Trophoblast cell (in vitro differentiated cells and primary cell): ENCODE results near the gene NAB1.

Experiments
- DNase-seq, 2 donors: peaks; one replicate each; pipeline ENCODE4 v3.0.0-alpha.2; 2016
- H2AFZ ChIP-seq: 2 replicates; pipeline ENCODE4 v1.6.1; 2013; ENCODE audit warnings: low read length, moderate library complexity, mild to moderate bottlenecking; ENCODE audit not compliant: insufficient read depth, poor library complexity
- H2AK5ac ChIP-seq: 2 replicates; pipeline ENCODE4 v1.6.1; 2013; ENCODE audit warnings: mild to moderate bottlenecking, low read length
- H2BK120ac ChIP-seq: 2 replicates; pipeline ENCODE4 v1.6.1; 2013; ENCODE audit warnings: low read length, mild to moderate bottlenecking, moderate library complexity; ENCODE audit not compliant: insufficient read depth, poor library complexity
- H2BK12ac ChIP-seq: 2 replicates; pipeline ENCODE4 v1.6.1; 2013; ENCODE audit warnings: mild to moderate bottlenecking, low read length, moderate library complexity
- H2BK5ac ChIP-seq: 2 replicates; pipeline ENCODE4 v1.6.1; 2013; ENCODE audit warnings: low read length, low read depth, moderate library complexity, mild to moderate bottlenecking; ENCODE audit not compliant: poor library complexity
- H3K14ac ChIP-seq: 2 replicates; pipeline ENCODE4 v1.6.1; 2013; ENCODE audit warnings: mild to moderate bottlenecking, low read length
- H3K18ac ChIP-seq: 2 replicates; pipeline ENCODE4 v1.6.1; 2013; ENCODE audit warnings: mild to moderate bottlenecking, low read length
- H3K23ac ChIP-seq: 2 replicates; pipeline ENCODE4 v1.6.1; 2013; ENCODE audit warnings: low read length
- H3K27ac ChIP-seq: 2 replicates; pipeline ENCODE4 v1.5.1; 2013; ENCODE audit warnings: low read depth, mild to moderate bottlenecking, inconsistent platforms, low read length, moderate library complexity
- H3K27me3 ChIP-seq: 2 replicates; pipeline ENCODE4 v1.6.1; 2013; ENCODE audit warnings: inconsistent platforms, mild to moderate bottlenecking, low read length, moderate library complexity; ENCODE audit not compliant: insufficient read depth
- H3K36me3 ChIP-seq, 2 experiments: 1 replicate in 1 of 2; 2 replicates in 1 of 2; pipeline ENCODE4 v1.6.1; 2013; ENCODE audit warnings: low read length in 2 of 2, mild to moderate bottlenecking in 2 of 2, moderate library complexity in 1 of 2; ENCODE audit not compliant: insufficient read depth in 2 of 2, control insufficient read depth in 1 of 2
- H3K4ac ChIP-seq: 2 replicates; pipeline ENCODE4 v1.6.1; 2013; ENCODE audit warnings: low read depth, mild to moderate bottlenecking, low read length, moderate library complexity
- H3K4me1 ChIP-seq, 2 experiments: 1 replicate in 1 of 2; 2 replicates in 1 of 2; pipeline ENCODE4 v1.6.1; 2013; ENCODE audit warnings: low read length in 2 of 2, mild to moderate bottlenecking in 2 of 2, moderate library complexity in 1 of 2; ENCODE audit not compliant: insufficient read depth in 2 of 2, control insufficient read depth in 1 of 2
- H3K4me2 ChIP-seq: 2 replicates; pipeline ENCODE4 v1.6.1; 2013; ENCODE audit warnings: inconsistent platforms, mild to moderate bottlenecking, low read length, moderate library complexity
- H3K4me3 ChIP-seq: 2 replicates; pipeline ENCODE4 v1.5.1; 2013; ENCODE audit warnings: mild to moderate bottlenecking, low read depth, low read length, inconsistent platforms
- H3K79me1 ChIP-seq: one replicate; pipeline ENCODE4 v1.6.1; 2013; ENCODE audit warnings: low read length
- H3K79me2 ChIP-seq: 2 replicates; pipeline ENCODE4 v1.6.1; 2013; ENCODE audit warnings: low read length, mild to moderate bottlenecking; ENCODE audit not compliant: control insufficient read depth, insufficient read depth, poor library complexity
- H3K9ac ChIP-seq: 2 replicates; pipeline ENCODE4 v1.6.1; 2013; ENCODE audit warnings: mild to moderate bottlenecking, low read length
- H3K9me3 ChIP-seq: 2 replicates; pipeline ENCODE4 v1.6.1; 2013; ENCODE audit warnings: low read depth, mild to moderate bottlenecking, control low read depth, inconsistent platforms, low read length; ENCODE audit not compliant: insufficient read depth
- H4K12ac ChIP-seq: 2 replicates; pipeline ENCODE4 v1.6.1; 2013; ENCODE audit warnings: low read depth, mild to moderate bottlenecking, low read length, moderate library complexity
- H4K8ac ChIP-seq: 2 replicates; pipeline ENCODE4 v1.6.1; 2013; ENCODE audit warnings: low read depth, mild to moderate bottlenecking, low read length, moderate library complexity
- H4K91ac ChIP-seq: one replicate; pipeline ENCODE4 v1.6.1; 2013; ENCODE audit warnings: low read depth, mild to moderate bottlenecking, low read length, moderate library complexity
- WGBS: extraction: QIAGEN DNeasy Blood & Tissue Kit; methylation state at CpG from one replicate; pipeline ENCODE4 v1.1.7; 2013; ENCODE audit warnings: missing lambda C conversion rate; ENCODE audit not compliant: insufficient read length, insufficient coverage; ENCODE audit errors: extremely low coverage; 5-methylcytosine and 5-hydroxymethylcytosine counted together

NAB1 gene

DNA sequence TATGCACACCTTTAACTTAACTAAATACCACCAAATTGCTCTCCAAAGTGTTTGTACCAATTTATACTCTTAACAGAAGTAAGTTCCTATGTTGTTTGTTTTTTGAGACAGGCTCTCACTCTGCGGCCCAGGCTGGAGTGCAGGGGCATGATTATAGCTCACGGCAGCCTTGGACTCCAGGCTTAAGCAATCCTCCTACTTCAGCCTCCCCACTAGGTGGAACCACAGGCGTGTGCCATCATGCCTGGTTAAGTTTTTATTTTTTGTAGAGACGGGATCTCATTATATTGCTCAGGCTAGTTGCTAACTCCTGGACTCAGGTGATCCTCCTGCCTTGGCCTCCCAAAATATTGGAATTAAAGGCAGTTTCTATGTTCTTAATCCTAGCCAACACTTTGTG lies 13.1 kb upstream of the NAB1 start:
- Histone ChIP-seq H4K8ac (no peak overlapping the region), H3K36me3 (no peaks in the 10 kb centered on the region), H3K79me1 (peaks cover 11% of the 10 kb centered on the region), H2BK12ac (peak overlapping the region; percentile 93), H3K14ac (no peak overlapping the region), H4K91ac (peak overlapping the region; percentile 75), H3K27ac (peak overlapping the region; percentile 16), H4K12ac (no peak overlapping the region), H3K4me3 (no peak overlapping the region), H3K4ac (peak overlapping the region; percentile 23), H3K4me1 (peaks cover 12 to 14% of the 10 kb centered on the region in 2 experiments), H3K9me3 (no peaks in the 10 kb centered on the region), H3K9ac (no peak overlapping the region), H3K18ac (no peak overlapping the region), H3K23ac (no peak overlapping the region), H2AK5ac (no peak overlapping the region), H2BK120ac (peak overlapping the region; percentile 66), H2AFZ (no peak overlapping the region), H3K27me3 (no peaks in the 10 kb centered on the region), H3K4me2 (no peak overlapping the region), H3K79me2 (no peaks in the 10 kb centered on the region), H2BK5ac (peak overlapping the region; percentile 14)
- DNase-seq: peak; percentile 57 to 78
- no CpG with 5 or more reads among the region's 4 CpGs for WGBS

DNA sequence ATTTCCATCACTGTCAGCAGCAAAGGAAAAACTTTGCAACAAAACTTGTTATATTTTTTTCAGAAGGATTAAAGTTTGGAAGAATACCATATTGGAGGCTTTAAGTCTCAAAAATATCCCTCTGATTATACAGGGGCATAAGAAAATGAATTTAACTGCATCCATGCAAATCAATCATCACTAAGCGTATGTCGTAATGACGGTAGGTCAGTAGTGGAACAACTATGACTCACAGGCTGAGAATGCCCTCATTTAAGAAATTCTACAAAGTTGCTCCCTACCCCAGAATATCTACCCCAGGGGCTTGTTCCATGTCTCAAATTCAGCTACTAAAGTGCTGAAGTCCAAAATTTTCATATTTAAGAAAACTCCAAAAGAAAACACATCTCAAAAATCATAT lies 12.5 kb upstream of the NAB1 start:
- Histone ChIP-seq H3K4me1 (peaks cover 16 to 17% of the 10 kb centered on the region in 2 experiments), H4K8ac (no peak overlapping the region), H4K91ac (no peak overlapping the region), H3K18ac (no peak overlapping the region), H3K4me2 (no peak overlapping the region), H2AK5ac (no peak overlapping the region), H2BK5ac (no peak overlapping the region), H3K23ac (no peak overlapping the region), H2BK12ac (no peak overlapping the region), H3K27ac (peak overlapping the region; percentile 44), H3K4me3 (no peak overlapping the region), H3K79me2 (peaks cover 2% of the 10 kb centered on the region), H3K27me3 (no peaks in the 10 kb centered on the region), H3K79me1 (peaks cover 14% of the 10 kb centered on the region), H3K14ac (no peak overlapping the region), H2BK120ac (no peak overlapping the region), H3K9ac (no peak overlapping the region), H4K12ac (no peak overlapping the region), H2AFZ (no peak overlapping the region), H3K9me3 (no peaks in the 10 kb centered on the region), H3K4ac (no peak overlapping the region), H3K36me3 (no peaks in the 10 kb centered on the region)
- DNase-seq: peak; percentile 51 to 86
- WGBS: no CpG with 5 or more reads among the region's 3 CpGs

- Histone ChIP-seq H3K27ac (peak overlapping the region; percentile 53), H2AK5ac (peak overlapping the region; percentile 45), H3K4me3 (no peak overlapping the region), H3K27me3 (no peaks in the 10 kb centered on the region), H3K9me3 (no peaks in the 10 kb centered on the region), H3K14ac (peak overlapping the region; percentile 62), H3K79me2 (peaks cover 2% of the 10 kb centered on the region), H3K79me1 (peaks cover 15% of the 10 kb centered on the region), H2BK120ac (peak overlapping the region; percentile 58), H2AFZ (peak overlapping the region; percentile 25), H3K36me3 (no peaks in the 10 kb centered on the region), H4K12ac (no peak overlapping the region), H3K4me1 (peaks cover 18% of the 10 kb centered on the region in 2 experiments), H3K4ac (no peak overlapping the region), H2BK12ac (peak overlapping the region; percentile 94), H3K4me2 (no peak overlapping the region), H3K18ac (peak overlapping the region; percentile 26), H2BK5ac (peak overlapping the region; percentile 80), H4K91ac (peak overlapping the region; percentile 82), H3K23ac (no peak overlapping the region), H3K9ac (no peak overlapping the region), H4K8ac (peak overlapping the region; percentile 16)
- no CpG with 5 or more reads among the region's 1 CpG for WGBS
- no peak for DNase-seq
Measured at GRCh38 chr2:190637281-190637734, 11.6 kb upstream of the NAB1 start.

DNA sequence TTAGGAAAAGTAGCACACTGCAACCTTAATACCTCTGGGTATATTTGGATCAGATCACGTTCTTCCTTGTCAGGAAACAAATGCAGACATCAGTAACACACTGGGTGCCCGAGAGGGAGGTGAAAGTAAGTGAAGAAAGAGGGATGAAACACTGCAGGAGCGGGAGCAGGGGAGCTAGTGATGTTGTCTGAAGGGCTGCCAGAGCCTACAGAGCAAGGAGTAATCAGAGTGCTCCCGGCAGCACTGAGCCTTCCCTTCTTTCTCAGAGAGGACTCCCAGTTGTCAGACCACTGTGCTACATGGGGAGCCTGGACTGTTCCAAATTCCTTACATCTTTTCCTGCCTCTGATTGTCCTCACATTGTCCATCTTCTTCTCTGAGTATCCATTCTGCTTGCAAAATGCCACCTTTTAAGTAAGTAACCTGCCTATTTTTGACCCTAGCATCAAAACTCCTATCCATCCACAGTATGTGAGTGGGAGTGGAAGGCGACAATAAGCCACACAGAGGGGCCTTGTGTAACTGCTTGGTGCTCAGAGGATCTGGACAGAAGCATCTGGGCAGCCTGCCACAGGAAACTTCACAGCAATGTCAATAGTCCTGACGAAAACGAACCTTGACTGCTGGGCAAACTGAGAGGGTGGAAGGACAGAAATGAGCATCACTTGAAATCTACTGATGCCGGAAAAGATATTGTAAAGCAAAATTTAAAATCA lies 10.8 kb upstream of the NAB1 start:
- no peak overlapping the region for H2AFZ ChIP-seq
- H3K36me3 ChIP-seq: no peaks in the 10 kb centered on the region
- H3K4ac ChIP-seq: no peak overlapping the region
- H3K79me2 ChIP-seq: peaks cover 2% of the 10 kb centered on the region
- H2BK12ac ChIP-seq: peak overlapping the region; percentile 37
- H2BK5ac ChIP-seq: peak overlapping the region; percentile 9
- no CpG with 5 or more reads among the region's 8 CpGs for WGBS
- H4K8ac ChIP-seq: peak overlapping the region; percentile 42
- no peak overlapping the region for H3K9ac ChIP-seq
- peaks cover 15% of the 10 kb centered on the region for H3K79me1 ChIP-seq
- no peak overlapping the region for H3K4me2 ChIP-seq
- no peak overlapping the region for H4K12ac ChIP-seq
- H3K4me3 ChIP-seq: no peak overlapping the region
- H2BK120ac ChIP-seq: no peak overlapping the region
- H3K9me3 ChIP-seq: no peaks in the 10 kb centered on the region
- peak overlapping the region; percentile 74 for H4K91ac ChIP-seq
- no peaks in the 10 kb centered on the region for H3K27me3 ChIP-seq
- peak overlapping the region; percentile 34 for H3K14ac ChIP-seq
- no peak overlapping the region for H3K27ac ChIP-seq
- no peak overlapping the region for H3K18ac ChIP-seq
- peak overlapping the region; percentile 11 for H2AK5ac ChIP-seq
- no peak overlapping the region for H3K23ac ChIP-seq
- DNase-seq: no peak
- peaks cover 18% of the 10 kb centered on the region in 2 experiments for H3K4me1 ChIP-seq
